ENCODE data around the gene FAM120AOS. TPM values are rescaled to one million over a fixed set of nuclear protein-coding genes. Genes with fewer than 3 reads are reported as not detected.
"Not testable (repeated sequence)": the region's sequence is repeated elsewhere in the genome, so short reads cannot be mapped to it uniquely, and the experiment has no call there.

The FAM120AOS gene
- total and polyA plus RNA-seq, 2 donors from 2014 or later: 38.7 to 53.2 TPM

DNA sequence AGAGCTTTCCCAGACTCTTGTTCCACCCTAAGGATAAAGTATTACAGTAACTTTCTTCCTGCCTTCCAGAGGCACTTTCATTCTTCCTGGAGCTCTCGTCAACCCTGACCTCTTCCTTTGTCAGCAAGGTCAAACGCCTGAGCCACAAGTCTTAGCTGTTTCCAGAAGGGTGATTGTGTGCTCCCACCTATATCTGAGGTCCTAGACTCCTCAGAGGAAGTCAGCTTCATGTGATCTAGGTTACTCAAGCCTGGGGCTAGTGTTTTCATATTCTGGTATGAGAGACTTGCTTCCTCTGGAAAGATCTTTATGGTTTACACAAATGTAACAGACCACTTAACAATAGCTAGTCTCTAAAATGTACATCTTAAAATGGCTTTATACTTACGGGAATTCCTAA, 7.3 kb downstream of the FAM120AOS start:
- H3K27me3 ChIP-seq (ENCODE audit: control insufficient read depth, insufficient read depth, low read length): no peaks in the 10 kb centered on the region
- FAIRE-seq: no peak
- no peak overlapping the region for H3K4me3 ChIP-seq (ENCODE audit: low read length in 3 of 3)
- H3K9me3 ChIP-seq (ENCODE audit: control insufficient read depth in 2 of 3, insufficient read depth in 1 of 3, low read length in 3 of 3): no peaks in the 10 kb centered on the region
- peaks cover 0 to 3% (median 0%) of the 10 kb centered on the region in 3 donors for H3K4me1 ChIP-seq (ENCODE audit: control insufficient read depth in 2 of 3, insufficient read depth in 2 of 3, low read depth in 1 of 3, low read length in 3 of 3)
- H3K36me3 ChIP-seq (ENCODE audit: control insufficient read depth in 2 of 3, insufficient read depth in 3 of 3, low read length in 3 of 3): peaks cover 6 to 22% (median 9%) of the 10 kb centered on the region in 3 donors
- DNase-seq: no peak
- no peak overlapping the region for H3K27ac ChIP-seq (ENCODE audit: low read depth in 2 of 2, low read length in 2 of 2)
- H3K9ac ChIP-seq (ENCODE audit: low read length in 3 of 3): no peak overlapping the region
- TF ChIP-seq CTCF (IDR thresholded peaks at IDR 0.05; ENCODE audit: borderline replicate concordance, extremely low read depth, insufficient read depth): no peak
- intact Hi-C loops (cut with DNase I): no loop called here

GRCh38 chr9:93440896-93441580, 12.3 kb downstream of the FAM120AOS start:
- Histone ChIP-seq H3K9me3 (ENCODE audit: control insufficient read depth in 2 of 3, insufficient read depth in 1 of 3, low read length in 3 of 3) (no peaks in the 10 kb centered on the region), H3K36me3 (ENCODE audit: control insufficient read depth in 2 of 3, insufficient read depth in 3 of 3, low read length in 3 of 3) (peaks cover 0 to 2% (median 2%) of the 10 kb centered on the region in 3 donors), H3K4me3 (ENCODE audit: low read length in 3 of 3) (no peak overlapping the region), H3K27me3 (ENCODE audit: control insufficient read depth, insufficient read depth, low read length) (no peaks in the 10 kb centered on the region), H3K9ac (ENCODE audit: low read length in 3 of 3) (no peak overlapping the region), H3K4me1 (ENCODE audit: control insufficient read depth in 2 of 3, insufficient read depth in 2 of 3, low read depth in 1 of 3, low read length in 3 of 3) (no peaks in the 10 kb centered on the region), H3K27ac (ENCODE audit: low read depth in 2 of 2, low read length in 2 of 2) (no peak overlapping the region)
- DNase-seq (no peak), FAIRE-seq (no peak)
- TF ChIP-seq CTCF (IDR thresholded peaks at IDR 0.05; ENCODE audit: borderline replicate concordance, extremely low read depth, insufficient read depth): no peak
- intact Hi-C loops (cut with DNase I): no loop called here

DNA sequence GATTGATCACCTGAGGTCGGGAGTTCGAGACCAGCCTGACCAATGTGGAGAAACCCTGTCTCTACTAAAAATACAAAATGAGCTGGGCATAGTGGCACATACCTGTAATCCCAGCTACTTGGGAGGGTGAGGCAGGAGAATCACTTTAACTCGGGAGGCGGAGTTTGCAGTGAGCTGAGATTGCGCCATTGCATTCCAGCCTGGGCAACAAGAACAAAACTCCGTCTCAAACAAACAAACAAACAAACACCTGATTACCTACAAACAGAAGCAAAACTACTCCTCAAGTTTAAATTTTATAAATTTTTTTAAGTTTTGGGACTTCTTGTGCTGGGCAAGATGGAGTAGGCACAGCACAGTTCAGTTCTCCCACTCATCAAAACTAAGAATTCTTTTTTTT, 14.1 kb downstream of the FAM120AOS start:
- FAIRE-seq; H3K36me3 ChIP-seq (ENCODE audit: control insufficient read depth in 2 of 3, insufficient read depth in 3 of 3, low read length in 3 of 3); intact Hi-C loops (cut with DNase I); DNase-seq; H3K27me3 ChIP-seq (ENCODE audit: control insufficient read depth, insufficient read depth, low read length); H3K9ac ChIP-seq (ENCODE audit: low read length in 3 of 3); H3K9me3 ChIP-seq (ENCODE audit: control insufficient read depth in 2 of 3, insufficient read depth in 1 of 3, low read length in 3 of 3); H3K4me3 ChIP-seq (ENCODE audit: low read length in 3 of 3); H3K27ac ChIP-seq (ENCODE audit: low read depth in 2 of 2, low read length in 2 of 2); H3K4me1 ChIP-seq (ENCODE audit: control insufficient read depth in 2 of 3, insufficient read depth in 2 of 3, low read depth in 1 of 3, low read length in 3 of 3): not testable (repeated sequence)

DNA sequence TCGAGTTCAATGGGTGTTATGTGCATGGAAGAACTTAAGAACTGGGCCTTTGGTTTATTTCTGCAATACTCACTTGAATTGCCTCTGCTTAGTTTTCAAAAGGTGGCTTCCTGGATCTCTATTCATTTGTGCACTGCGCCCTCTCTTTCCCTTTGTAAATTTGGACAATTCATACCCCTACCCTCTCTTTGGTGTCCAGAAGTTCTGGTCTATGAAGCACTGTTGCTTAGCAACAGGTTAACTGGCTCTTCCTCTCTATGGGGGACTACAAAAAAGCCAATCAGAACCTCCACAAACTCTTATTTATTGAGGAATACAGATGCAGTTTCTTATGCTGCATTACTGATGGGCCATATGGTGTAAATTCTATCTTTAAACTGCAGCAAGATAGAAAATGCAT, 15.4 kb downstream of the FAM120AOS start:
- TF ChIP-seq CTCF (IDR thresholded peaks at IDR 0.05; ENCODE audit: borderline replicate concordance, extremely low read depth, insufficient read depth): no peak
- FAIRE-seq (no peak), DNase-seq (no peak)
- Histone ChIP-seq H3K4me1 (ENCODE audit: control insufficient read depth in 2 of 3, insufficient read depth in 2 of 3, low read depth in 1 of 3, low read length in 3 of 3) (no peaks in the 10 kb centered on the region), H3K9ac (ENCODE audit: low read length in 3 of 3) (no peak overlapping the region), H3K27me3 (ENCODE audit: control insufficient read depth, insufficient read depth, low read length) (no peaks in the 10 kb centered on the region), H3K9me3 (ENCODE audit: control insufficient read depth in 2 of 3, insufficient read depth in 1 of 3, low read length in 3 of 3) (no peaks in the 10 kb centered on the region), H3K36me3 (ENCODE audit: control insufficient read depth in 2 of 3, insufficient read depth in 3 of 3, low read length in 3 of 3) (no peaks in the 10 kb centered on the region), H3K4me3 (ENCODE audit: low read length in 3 of 3) (no peak overlapping the region), H3K27ac (ENCODE audit: low read depth in 2 of 2, low read length in 2 of 2) (no peak overlapping the region)
- intact Hi-C loops (cut with DNase I): no loop called here
